Fibroblast of lung (primary cell): ENCODE results near the gene AMDHD2. TPM values are rescaled to one million over a fixed set of nuclear protein-coding genes. Genes with fewer than 3 reads are reported as not detected.
A peak's percentile ranks its signal among the peaks of the same experiment; 100 is the strongest.
"Not testable (repeated sequence)": the region's sequence is repeated elsewhere in the genome, so short reads cannot be mapped to it uniquely, and the experiment has no call there.

Experiments used
- DNase-seq, 2 donors: peaks; one replicate each; pipeline versions ENCODE4 v3.0.0 to v3.0.0-alpha.2; 2010; ENCODE audit warnings: low read depth in 2 of 2
- H2AFZ ChIP-seq: 2 replicates; pipeline ENCODE4 v1.5.1; 2012; ENCODE audit warnings: low read length, control low read depth, inconsistent platforms
- H3K27ac ChIP-seq: 2 replicates; pipeline ENCODE4 v1.5.1; 2011; ENCODE audit warnings: low read length, control low read depth; ENCODE audit not compliant: insufficient read depth
- H3K27me3 ChIP-seq: 2 replicates; pipeline ENCODE4 v1.5.1; 2011; ENCODE audit warnings: mild to moderate bottlenecking, low read length; ENCODE audit not compliant: control insufficient read depth, insufficient read depth
- H3K36me3 ChIP-seq: 2 replicates; pipeline ENCODE4 v1.5.1; 2011; ENCODE audit warnings: low read length; ENCODE audit not compliant: control insufficient read depth, insufficient read depth
- H3K4me1 ChIP-seq: 2 replicates; pipeline ENCODE4 v1.5.1; 2011; ENCODE audit warnings: low read length; ENCODE audit not compliant: control insufficient read depth, insufficient read depth; ENCODE audit errors: extremely low read depth
- H3K4me2 ChIP-seq: 2 replicates; pipeline ENCODE4 v1.5.1; 2011; ENCODE audit warnings: low read length, control low read depth; ENCODE audit not compliant: insufficient read depth; ENCODE audit errors: extremely low read depth
- H3K4me3 ChIP-seq, 4 experiments: fragments of 200-600 bp in 1 of 4; sonication (generic) in 1 of 4; replicated peaks in 1 of 4; 2 replicates each; pipeline ENCODE4 v1.5.1; 2011 to 2016; ENCODE audit warnings: low read length in 4 of 4, low read depth in 3 of 4, mild to moderate bottlenecking in 3 of 4, control low read depth in 2 of 4, inconsistent platforms in 1 of 4, mixed read lengths in 1 of 4; ENCODE audit not compliant: insufficient read depth in 1 of 4; ENCODE audit errors: control extremely low read depth in 1 of 4
- H3K79me2 ChIP-seq: 2 replicates; pipeline ENCODE4 v1.5.1; 2012; ENCODE audit warnings: mild to moderate bottlenecking, low read length, inconsistent platforms; ENCODE audit not compliant: control insufficient read depth, insufficient read depth
- H3K9ac ChIP-seq: 2 replicates; pipeline ENCODE4 v1.5.1; 2011; ENCODE audit warnings: mild to moderate bottlenecking, low read length, control low read depth; ENCODE audit not compliant: insufficient read depth
- H3K9me3 ChIP-seq: 2 replicates; pipeline ENCODE4 v1.5.1; 2012; ENCODE audit warnings: low read depth, low read length; ENCODE audit not compliant: control insufficient read depth, insufficient read depth
- H4K20me1 ChIP-seq: 2 replicates; pipeline ENCODE4 v1.5.1; 2011; ENCODE audit warnings: low read length; ENCODE audit not compliant: control insufficient read depth, insufficient read depth; ENCODE audit errors: extremely low read depth
- CTCF ChIP-seq, 2 donors: IDR thresholded peaks in 1 of 2; conservative IDR thresholded peaks in 1 of 2; 1 replicate in 1 of 2; 2 replicates in 1 of 2; pipeline ENCODE4 v1.5.1; 2011 to 2012; ENCODE audit warnings: low read length in 2 of 2, control low read depth in 1 of 2, inconsistent platforms in 1 of 2, low read depth in 1 of 2, mild to moderate bottlenecking in 1 of 2
- EZH2 ChIP-seq: IDR thresholded peaks from 2 replicates; pipeline ENCODE4 v1.5.1; 2012; ENCODE audit warnings: low read length, control low read depth, mild to moderate bottlenecking; ENCODE audit errors: missing control alignments
- polyA plus RNA-seq, 2 donors: library from polyadenylated mRNA; depleted of rRNA in 1 of 2; stranded (reverse) in 1 of 2; unstranded in 1 of 2; fragments of >200 nt; gene quantifications; 2 replicates each; pipeline ENCODE4 v1.2.1, GENCODE V29; 2011 to 2012; ENCODE audit warnings: missing spikeins in 1 of 2
- total RNA-seq: library from RNA; depleted of rRNA; stranded (reverse); fragments of >200 nt; gene quantifications from 2 replicates; pipeline ENCODE4 v1.2.1, GENCODE V29; 2014

Gene AMDHD2
- total and polyA plus RNA-seq, 2 donors (not counting 1 experiment from before 2014, with no cell fraction given): 10.8 to 37.2 TPM

- peak; percentile 75 to 93 for DNase-seq
- H3K9me3 ChIP-seq: no peaks in the 10 kb centered on the region
- H3K4me1 ChIP-seq: peaks cover 24% of the 10 kb centered on the region
- no peak overlapping the region for H2AFZ ChIP-seq
- peaks cover 19% of the 10 kb centered on the region for H3K79me2 ChIP-seq
- no peak overlapping the region for H3K9ac ChIP-seq
- H3K4me3 ChIP-seq: no peak overlapping the region
- no peak for TF ChIP-seq CTCF (conservative IDR thresholded peaks at IDR 0.05 in 1 of 2, IDR thresholded peaks at IDR 0.05 in 1 of 2; ENCODE audit: low read depth in 1 of 2, low read length in 2 of 2)
- no peak for TF ChIP-seq EZH2
- peak overlapping the region; percentile 15 for H3K4me2 ChIP-seq
- H3K27ac ChIP-seq: peak overlapping the region; percentile 80
- no peaks in the 10 kb centered on the region for H3K36me3 ChIP-seq
- no peaks in the 10 kb centered on the region for H4K20me1 ChIP-seq
- no peaks in the 10 kb centered on the region for H3K27me3 ChIP-seq
These were observed 15.4 kb downstream of the AMDHD2 start for GRCh38 chr16:2535625-2536013.

DNA sequence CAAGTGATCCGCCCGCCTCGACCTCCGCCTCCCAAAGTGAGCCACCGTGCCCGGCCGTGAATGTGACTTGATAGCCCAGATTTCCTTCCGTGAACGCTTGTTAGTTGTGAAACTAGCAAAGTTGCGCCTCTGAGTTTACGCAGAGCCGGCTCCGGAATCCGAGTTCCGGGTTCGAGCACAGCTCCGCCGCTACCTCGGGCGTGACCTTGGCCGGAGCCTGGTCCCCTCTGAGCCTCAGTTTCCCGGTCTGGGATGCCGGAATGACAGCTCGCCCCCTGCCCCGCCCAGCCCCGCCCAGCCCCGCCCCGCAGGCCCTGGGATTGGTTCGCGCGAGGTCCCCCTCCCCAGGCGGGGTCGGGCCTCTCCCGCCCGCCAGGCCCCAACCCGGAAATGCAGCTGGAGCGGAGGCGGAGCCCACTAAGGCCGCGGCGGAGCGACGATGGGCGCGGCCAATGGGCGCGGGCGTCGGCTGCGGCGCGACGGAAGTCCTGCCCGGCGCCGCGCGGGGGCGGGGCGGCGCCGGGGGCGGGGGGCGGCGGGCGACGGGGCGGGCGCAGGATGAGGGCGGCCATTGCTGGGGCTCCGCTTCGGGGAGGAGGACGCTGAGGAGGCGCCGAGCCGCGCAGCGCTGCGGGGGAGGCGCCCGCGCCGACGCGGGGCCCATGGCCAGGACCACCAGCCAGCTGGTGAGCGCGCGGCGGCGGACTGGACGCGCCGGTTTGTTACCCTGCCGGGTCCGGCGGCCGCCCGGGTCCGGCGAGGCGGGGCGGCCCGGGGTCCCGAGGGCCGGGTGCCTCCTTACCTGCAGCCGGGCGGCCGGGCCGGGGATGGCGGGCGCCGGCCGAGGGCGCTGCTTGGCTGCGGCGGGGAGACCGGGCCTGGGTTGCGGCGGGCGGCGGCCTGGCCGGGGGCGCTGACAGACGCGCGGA is 17.5 kb downstream of the AMDHD2 start, which contains the start of gene PDPK1:
PDPK1 (plus strand) TSS at position 571 of the 929 bp plus-strand sequence; CDS start at position 663, 92 bp downstream.
- TF ChIP-seq CTCF (conservative IDR thresholded peaks at IDR 0.05 in 1 of 2, IDR thresholded peaks at IDR 0.05 in 1 of 2; ENCODE audit: low read depth in 1 of 2, low read length in 2 of 2) (no peak), EZH2 (no peak)
- peak within 1 kb of the TSS; percentile 86 for H3K27ac ChIP-seq

GRCh38 chr16:2539192-2539844 is 19.1 kb downstream of the AMDHD2 start:
- not testable (repeated sequence) for H4K20me1 ChIP-seq, H2AFZ ChIP-seq, H3K36me3 ChIP-seq, DNase-seq, H3K9ac ChIP-seq, H3K27me3 ChIP-seq, H3K9me3 ChIP-seq
- peak overlapping the region; percentile 52 for H3K27ac ChIP-seq
- peaks cover 24% of the 10 kb centered on the region for H3K4me1 ChIP-seq
- H3K4me2 ChIP-seq: peak overlapping the region; percentile 48
- peaks cover 40% of the 10 kb centered on the region for H3K79me2 ChIP-seq
- H3K4me3 ChIP-seq: peak overlapping the region in 2 of 4 experiments; percentile 48 to 62

More for the DNA sequence above, 17.5 kb downstream of the AMDHD2 start, which contains the start of gene PDPK1:
- peak within 1 kb of the TSS; percentile 81 for H3K9ac ChIP-seq
- no peaks in the 10 kb centered on the region for H3K9me3 ChIP-seq
- peak within 1 kb of the TSS; percentile 76 for H2AFZ ChIP-seq
- H3K4me1 ChIP-seq: peaks cover 27% of the 10 kb centered on the region
- H3K79me2 ChIP-seq: peaks cover 33% of the 10 kb centered on the region
- H3K27me3 ChIP-seq: no peaks in the 10 kb centered on the region
- H3K36me3 ChIP-seq: no peaks in the 10 kb centered on the region
- DNase-seq: peak; percentile 93
- H3K4me3 ChIP-seq: peak within 1 kb of the TSS; percentile 68 to 72 (median 70)
- H3K4me2 ChIP-seq: peak within 1 kb of the TSS; percentile 82
- no peaks in the 10 kb centered on the region for H4K20me1 ChIP-seq
